K562 (cell line): Measurements from ENCODE around the gene CAPN10. TPM values are rescaled to one million over a fixed set of nuclear protein-coding genes. Genes with fewer than 3 reads are reported as not detected.

Experiments
- ATAC-seq: fragments of 200-7000 bp; cut with Tn5 transposase; 3 replicates; pipeline ENCODE4 v1.9.1; 2020; ENCODE audit warnings: moderate library complexity
- BruUV-seq: library from RNA; stranded (reverse); fragments of 400-500 nt; replicated peaks from 2 replicates; lab custom pipeline; 2021; lab: Mats Ljungman, UMichigan
- CTCF ChIA-PET: fragments of 300-600 bp; formaldehyde crosslinking; extraction: SDS; loops from one replicate; lab custom pipeline; 2021; ENCODE audit warnings: low intra/inter-chr PET ratio; lab: Yijun Ruan, JAX
- POLR2A ChIA-PET: fragments of 300-600, 350-650 bp; sonication (Branson Sonifier 250); formaldehyde crosslinking; extraction: SDS; loops from one replicate; lab custom pipeline; 2021; ENCODE audit warnings: antibody characterized with exemption, inconsistent platforms; lab: Yijun Ruan, JAX
- DNase-seq, 4 experiments: peaks; one replicate each; pipeline versions ENCODE4 v3.0.0 to v3.0.0-alpha.2; 2011 to 2018; ENCODE audit warnings: low spot score in 3 of 4, mixed read lengths in 3 of 4; ENCODE audit errors: extremely low read depth in 1 of 4
- FAIRE-seq: peaks from 2 replicates; lab custom pipeline; 2011; peaks lifted over from hg19 to GRCh38; lab: Jason Lieb, UNC
- H2AFZ ChIP-seq: 2 replicates; pipeline ENCODE4 v1.6.0; 2011; ENCODE audit warnings: low read depth, low read length, control low read depth, inconsistent platforms
- H3K27ac ChIP-seq: fragments of 200-600 bp; 3 replicates; pipeline ENCODE4 v1.8.0; 2011; ENCODE audit warnings: low read depth, mild to moderate bottlenecking, control low read depth, inconsistent platforms, low read length, moderate library complexity, mixed read lengths; ENCODE audit errors: extremely low read depth
- H3K27me3 ChIP-seq, 2 experiments: fragments of 300-600 bp in 1 of 2; 2 replicates in 1 of 2; 3 replicates in 1 of 2; pipeline versions ENCODE4 v1.6.0 to v1.8.0; 2011; ENCODE audit warnings: inconsistent platforms in 2 of 2, low read length in 2 of 2, mild to moderate bottlenecking in 1 of 2, mixed read lengths in 1 of 2, moderate library complexity in 1 of 2; ENCODE audit not compliant: control insufficient read depth in 2 of 2, insufficient read depth in 2 of 2
- H3K36me3 ChIP-seq: fragments of 300-600 bp; 3 replicates; pipeline ENCODE4 v1.8.0; 2011; ENCODE audit warnings: mild to moderate bottlenecking, low read length, inconsistent platforms; ENCODE audit not compliant: control insufficient read depth, insufficient read depth
- H3K4me1 ChIP-seq, 2 experiments: fragments of 200-600 bp in 1 of 2; replicated peaks in 1 of 2; 2 replicates in 1 of 2; 3 replicates in 1 of 2; pipeline versions ENCODE4 v1.5.1 to v1.8.0; 2011; ENCODE audit warnings: inconsistent platforms in 2 of 2, low read length in 2 of 2, mild to moderate bottlenecking in 1 of 2, mixed read lengths in 1 of 2, moderate library complexity in 1 of 2; ENCODE audit not compliant: control insufficient read depth in 2 of 2, insufficient read depth in 2 of 2
- H3K4me2 ChIP-seq: 2 replicates; pipeline ENCODE4 v1.6.1; 2011; ENCODE audit warnings: low read length, control low read depth, inconsistent platforms, mixed read lengths; ENCODE audit not compliant: insufficient read depth
- H3K4me3 ChIP-seq: fragments of 200-600 bp; sonication (generic), shearing (Covaris generic); 2 replicates; pipeline ENCODE4 v1.5.1; 2016; ENCODE audit warnings: control low read depth, inconsistent platforms
- H3K79me2 ChIP-seq: fragments of 200-600 bp; 3 replicates; pipeline ENCODE4 v1.8.0; 2011; ENCODE audit warnings: low read length, inconsistent platforms; ENCODE audit not compliant: control insufficient read depth, insufficient read depth
- H3K9ac ChIP-seq, 2 experiments: 2 replicates each; pipeline versions ENCODE4 v1.6.0 to v1.6.1; 2011; ENCODE audit warnings: low read depth in 2 of 2, low read length in 2 of 2, control low read depth in 1 of 2, inconsistent platforms in 1 of 2, mild to moderate bottlenecking in 1 of 2, mixed read lengths in 1 of 2; ENCODE audit not compliant: insufficient read depth in 1 of 2
- H3K9me1 ChIP-seq: one replicate; pipeline ENCODE4 v1.6.0; 2011; ENCODE audit warnings: inconsistent platforms, mild to moderate bottlenecking, low read length, moderate library complexity; ENCODE audit not compliant: control insufficient read depth, insufficient read depth
- H3K9me3 ChIP-seq: replicated peaks from 2 replicates; pipeline ENCODE4 v1.5.1; 2011; ENCODE audit warnings: low read depth, low read length, inconsistent platforms; ENCODE audit not compliant: control insufficient read depth, insufficient read depth
- H4K20me1 ChIP-seq: replicated peaks from 2 replicates; pipeline ENCODE4 v1.6.1; 2011; ENCODE audit warnings: low read length, inconsistent platforms, mixed read lengths; ENCODE audit not compliant: control insufficient read depth, insufficient read depth
- HMBOX1 ChIP-seq: sonication (generic); IDR thresholded peaks from 2 replicates; pipeline ENCODE4 v1.6.1; 2016
- HNRNPL ChIP-seq: fragments of 200-400 bp; formaldehyde crosslinking; IDR thresholded peaks from 2 replicates; pipeline ENCODE4 v1.6.1; 2017; ENCODE audit warnings: low read depth, mild to moderate bottlenecking, low read length
- POLR2G ChIP-seq: fragments of 200-400 bp; formaldehyde crosslinking; IDR thresholded peaks from 2 replicates; pipeline ENCODE4 v1.6.1; 2017; ENCODE audit warnings: low read depth, mild to moderate bottlenecking, antibody characterized with exemption, low read length, moderate library complexity
- THRB ChIP-seq: fragments of 450-650 bp; formaldehyde crosslinking; conservative IDR thresholded peaks from 2 replicates; pipeline ENCODE4 v1.4.0; 2022; ENCODE audit warnings: mild to moderate bottlenecking, missing genetic modification characterization
- ZNF318 ChIP-seq, 2 experiments: fragments of 450-650 bp; IDR thresholded peaks; 2 replicates each; pipeline ENCODE4 v1.6.1; 2016; ENCODE audit warnings: mild to moderate bottlenecking in 2 of 2, borderline replicate concordance in 1 of 2, low read depth in 1 of 2, moderate library complexity in 1 of 2
- WGBS: fragments of 100-300 bp; shearing (Covaris generic); methylation state at CpG from one replicate; pipeline ENCODE4 v1.1.6; 2016; ENCODE audit warnings: low coverage, mixed read lengths; ENCODE audit not compliant: insufficient coverage; ENCODE audit errors: missing lambda C conversion rate; 5-methylcytosine and 5-hydroxymethylcytosine counted together
- in situ Hi-C: fragments of 300-500 bp; cut with MboI; formaldehyde crosslinking; loops from 4 replicates; pipeline ENCODE4 v1.15.0; 2018; ENCODE audit warnings: inconsistent platforms, mixed read lengths
- intact Hi-C: fragments of 100-400 bp; cut with micrococcal nuclease; formaldehyde crosslinking; loops from 2 replicates; pipeline ENCODE4 v1.14.2; 2022
- polyA plus RNA-seq, 8 experiments: library from polyadenylated mRNA; depleted of rRNA in 4 of 8; stranded (reverse) in 5 of 8; unstranded in 3 of 8; fragments of >200 nt; fragmentation: Nextera tagmentation in 2 of 8; fragmentation: Illumina TruSeq in 1 of 8; extraction: Ambion mirVana in 2 of 8; extraction: Trizol in 1 of 8; gene quantifications; 2 replicates each; pipeline versions ENCODE4 v1.2.1 to v1.2.3, GENCODE V29; 2011 to 2014; ENCODE audit warnings: inconsistent platforms in 1 of 8, missing spikeins in 1 of 8
- total RNA-seq, 7 experiments: library from RNA; depleted of rRNA in 6 of 7; stranded (reverse); fragments of >200 nt in 6 of 7; fragmentation: Illumina TruSeq in 2 of 7; extraction: Trizol in 2 of 7; gene quantifications; 2 replicates each; pipeline versions ENCODE4 v1.2.1 to v1.2.3, GENCODE V29; 2011 to 2021; ENCODE audit warnings: low replicate concordance in 1 of 7

CAPN10 gene
- total and polyA plus RNA-seq, 9 of the 15 experiments (the other 6 are each of a cell fraction or from before 2014, with no cell fraction given) = 0.08 to 26.1 (median 8.4) TPM

GRCh38 chr2:240602266-240603050, 15.9 kb downstream of the CAPN10 start:
- ATAC-seq (no peak), FAIRE-seq (no peak), DNase-seq (no peak)
- H3K9me1 ChIP-seq = no peaks in the 10 kb centered on the region
- no TSS peak for BruUV-seq
- H3K79me2 ChIP-seq = no peaks in the 10 kb centered on the region
- H3K9ac ChIP-seq = no peak overlapping the region
- no peak overlapping the region for H3K27ac ChIP-seq
- ChIA-PET CTCF (no interaction called here), POLR2A (no interaction called here)
- intact Hi-C loops (no loop called here), in situ Hi-C loops (no loop called here)
- H3K4me1 ChIP-seq = peaks cover 4 to 29% of the 10 kb centered on the region in 2 experiments; a peak in 3 of 5 replicates
- WGBS = 92% methylated on average over 10 of the region's 32 CpGs
- no peaks in the 10 kb centered on the region for H3K27me3 ChIP-seq
- H3K36me3 ChIP-seq = no peaks in the 10 kb centered on the region
- TF ChIP-seq POLR2G (0 out of 2 replicates have a peak, but pooled peaks have one; percentile 25), HMBOX1 (no peak), THRB (CRISPR knock-in tag) (no peak), ZNF318 (IDR thresholded peaks at IDR 0.05; ENCODE audit: borderline replicate concordance in 1 of 2, low read depth in 1 of 2) (no peak), HNRNPL (peak; percentile 25; the same call in 1 of the 2 replicates)
- H3K9me3 ChIP-seq = no peaks in the 10 kb centered on the region
- H4K20me1 ChIP-seq = no peaks in the 10 kb centered on the region
- no peak overlapping the region for H3K4me3 ChIP-seq
- H2AFZ ChIP-seq = no peak overlapping the region
- H3K4me2 ChIP-seq = no peak overlapping the region
